ELF-1 (cell line): Measurements from ENCODE around the gene KLRF2.

Source experiments
- DNase-seq: peaks from one replicate; pipeline ENCODE4 v3.0.0-alpha.2; 2016; ENCODE audit warnings: low read depth, low spot score

KLRF2 gene

DNA sequence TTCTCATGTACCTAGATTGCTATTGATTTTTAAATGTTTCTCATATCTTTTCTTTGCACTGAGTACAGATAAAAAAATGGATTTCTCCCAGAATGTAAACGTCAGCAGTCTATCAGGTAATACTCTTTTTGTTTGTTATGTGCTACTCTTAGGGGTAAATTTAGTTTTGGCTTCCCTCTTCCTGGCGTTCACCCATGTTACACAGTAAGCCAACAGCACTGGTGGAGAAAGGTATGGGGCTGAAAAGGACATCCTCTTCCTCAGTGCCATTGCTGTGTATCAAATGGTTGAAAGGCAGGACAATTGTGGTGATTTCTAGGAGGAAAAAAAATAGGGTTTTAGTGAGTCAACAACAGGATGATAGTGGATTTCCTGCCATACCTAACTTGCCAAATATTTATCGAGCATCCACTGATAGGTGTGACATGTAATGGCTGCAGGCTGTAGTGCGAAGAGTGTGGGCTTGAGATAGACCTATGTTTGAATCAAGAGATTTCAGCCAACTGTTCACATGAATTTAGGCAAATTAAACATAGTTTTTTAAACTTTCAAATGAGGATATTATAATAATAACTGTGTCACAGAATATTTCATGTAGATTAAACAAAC, 7.5 kb downstream of the KLRF2 start:
- DNase-seq, result no peak

DNA sequence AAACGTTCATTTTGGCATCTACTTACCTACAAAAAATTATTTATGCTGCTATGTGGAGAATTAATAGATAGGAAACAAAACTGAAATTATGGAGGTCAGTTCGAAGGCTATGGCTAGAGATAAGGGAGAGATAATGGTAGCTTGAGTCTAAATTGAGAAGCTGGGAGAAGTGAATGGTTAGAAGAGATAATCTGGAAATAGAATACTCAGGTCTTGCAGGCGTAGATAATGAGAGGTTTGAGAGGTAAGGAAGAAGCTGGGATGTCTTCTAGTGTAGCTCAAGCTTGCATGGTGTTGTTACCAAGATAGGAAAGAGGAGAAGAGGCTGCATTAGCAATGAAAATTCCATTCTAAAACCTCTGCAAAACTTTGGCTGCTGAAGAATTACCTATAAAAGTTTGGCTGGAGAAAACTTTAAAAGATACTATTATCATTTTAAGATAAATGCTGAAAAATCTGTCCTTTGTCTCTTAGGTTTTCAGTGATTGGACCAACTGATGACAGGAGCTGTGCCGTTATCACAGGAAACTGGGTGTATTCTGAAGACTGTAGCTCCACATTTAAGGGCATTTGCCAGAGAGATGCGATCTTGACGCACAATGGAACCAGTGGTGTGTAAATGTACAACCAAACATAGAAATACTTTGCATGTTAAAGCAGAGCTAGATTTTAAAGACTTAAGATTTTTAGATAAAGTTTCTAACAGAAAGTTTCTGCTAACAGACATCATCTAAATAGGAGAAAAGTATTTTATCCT, 14.1 kb downstream of the KLRF2 start:
- no peak for DNase-seq

DNA sequence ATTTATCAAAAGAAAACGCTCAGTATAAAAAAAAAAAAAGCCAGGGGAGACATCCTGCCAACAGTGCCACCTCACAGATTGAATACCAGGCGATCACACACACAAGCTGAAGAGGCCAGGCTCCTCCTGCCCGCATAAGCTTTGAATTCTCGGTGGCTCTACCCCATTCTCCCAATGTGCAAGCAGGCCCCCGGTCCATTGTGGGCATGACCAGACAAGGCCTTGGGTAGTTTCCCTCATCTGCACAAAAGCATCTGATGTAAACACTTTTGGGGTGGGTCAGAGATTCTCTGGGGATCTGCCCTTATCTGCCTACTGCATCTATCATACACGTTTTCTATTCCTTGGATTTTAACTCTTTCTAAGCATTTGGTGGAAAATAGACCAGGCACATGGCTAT, 16.2 kb downstream of the KLRF2 start:
- DNase-seq, result no peak

DNA sequence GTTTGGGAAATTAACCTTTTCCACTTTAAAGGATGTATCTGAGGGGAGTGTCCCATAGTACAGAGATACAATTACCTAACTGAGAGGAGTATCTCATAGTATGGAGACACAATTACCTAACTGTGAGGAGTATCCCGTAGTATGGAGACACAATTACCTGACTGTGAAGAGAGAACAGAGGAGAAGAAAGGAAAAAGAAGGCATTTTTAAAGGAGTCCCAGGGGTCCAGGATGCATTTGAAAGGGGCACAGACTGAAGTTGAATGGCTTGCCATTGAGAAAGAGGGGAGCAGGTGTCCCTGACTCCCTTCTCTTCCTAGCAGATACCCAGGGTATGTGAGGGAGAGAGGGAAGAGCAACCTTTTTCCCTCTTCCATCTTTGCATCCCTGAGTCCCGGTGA, 17.9 kb downstream of the KLRF2 start:
- DNase-seq, result no peak

GRCh38 chr12:9900930-9901329, 19.6 kb downstream of the KLRF2 start:
- no peak for DNase-seq

DNA sequence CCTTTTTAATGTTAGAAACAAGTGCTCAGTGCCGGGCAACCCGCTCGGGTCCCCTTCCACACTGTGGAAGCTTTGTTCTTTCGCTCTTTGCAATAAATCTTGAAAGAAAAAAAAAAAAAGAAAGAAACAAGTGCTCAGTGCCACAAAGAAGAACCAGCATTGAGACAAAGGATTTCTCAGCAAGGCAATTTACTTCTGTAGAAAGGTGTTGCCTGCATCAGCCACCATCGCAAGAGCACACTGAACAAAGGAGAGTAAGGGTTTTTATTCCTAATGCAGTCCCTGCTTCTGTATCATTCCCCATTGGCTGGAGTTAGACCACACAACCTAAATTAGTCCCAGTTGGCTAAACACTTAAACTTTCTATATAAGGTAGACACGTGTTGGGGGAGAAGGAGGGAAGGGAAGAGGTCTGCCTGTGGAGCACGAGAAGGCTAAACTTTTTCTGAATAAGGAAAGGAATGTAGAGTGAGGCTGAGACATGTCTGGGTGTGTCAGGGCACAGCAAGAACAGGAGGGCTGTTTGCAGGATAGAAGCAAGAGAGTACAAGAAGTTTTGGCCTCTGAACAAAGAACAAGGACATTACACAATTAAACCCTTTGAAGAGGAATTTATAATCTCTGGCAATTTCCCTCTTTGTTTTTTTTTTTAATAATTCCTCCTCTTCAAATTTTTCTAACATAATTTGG, 21.4 kb downstream of the KLRF2 start:
- DNase-seq, result no peak

DNA sequence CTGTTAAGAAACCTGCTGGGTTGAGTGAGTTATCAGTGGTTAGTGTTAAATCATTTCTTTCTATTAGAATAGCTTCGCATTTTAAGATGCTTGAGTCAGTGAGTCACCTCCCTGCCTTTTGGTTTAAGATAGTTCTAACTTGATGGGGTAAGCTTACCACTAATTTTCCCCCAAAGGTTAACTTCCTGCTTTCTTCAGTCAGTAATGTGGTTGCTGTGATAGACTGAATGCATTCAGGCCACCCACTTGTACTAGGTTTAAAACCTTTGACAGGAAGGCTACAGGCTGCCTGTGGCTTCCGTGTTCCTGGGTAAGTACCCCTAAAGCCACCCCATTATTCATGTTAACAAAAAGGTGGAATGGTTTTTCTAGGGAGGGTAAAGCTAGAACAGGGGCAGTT, 25.6 kb downstream of the KLRF2 start:
- DNase-seq, result no peak

DNA sequence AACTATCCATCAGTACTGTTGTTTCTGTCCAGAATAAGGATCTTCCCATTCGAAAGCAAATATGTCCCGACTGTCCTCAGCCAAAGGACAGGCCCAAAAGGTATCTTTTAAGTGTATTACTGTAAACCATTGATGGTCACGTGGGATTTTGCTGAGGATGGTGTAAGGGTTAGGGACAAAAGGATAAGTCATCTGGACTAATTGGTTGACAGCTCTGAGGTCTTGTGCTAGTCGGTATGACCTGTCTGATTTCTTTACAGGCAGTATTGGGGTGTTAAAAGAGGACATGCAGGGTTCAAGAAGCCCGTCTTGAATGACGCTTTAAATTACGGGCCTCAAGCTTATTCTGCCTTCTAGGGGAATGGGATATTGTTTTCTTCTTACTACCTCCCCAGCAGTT, 26.5 kb downstream of the KLRF2 start:
- DNase-seq, result no peak

- no peak for DNase-seq
Measured at GRCh38 chr12:9908350-9908749, 27.1 kb downstream of the KLRF2 start.

DNA sequence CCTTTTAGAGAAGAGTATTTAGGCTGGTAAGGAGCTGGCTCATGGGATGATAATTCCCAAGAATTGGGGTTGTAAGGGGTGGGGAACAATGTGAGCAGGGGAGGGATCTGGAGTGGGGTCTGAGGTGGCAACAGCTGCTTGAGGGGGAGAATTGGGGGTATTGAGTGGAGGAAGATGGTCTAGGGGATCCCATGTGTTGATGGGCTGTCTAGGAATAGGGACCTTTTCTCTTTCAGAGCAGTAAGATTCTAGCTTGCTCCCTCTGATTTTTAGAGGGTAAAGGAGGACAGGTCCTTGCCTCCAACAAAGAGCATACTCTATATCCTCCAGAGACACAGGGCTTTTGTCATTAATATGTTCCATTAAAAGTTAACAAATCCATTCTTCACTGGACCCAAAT, 28.4 kb downstream of the KLRF2 start:
- DNase-seq, result no peak

- no peak for DNase-seq
Measured at GRCh38 chr12:9910716-9911421, 29.6 kb downstream of the KLRF2 start.

GRCh38 chr12:9911708-9912107, 30.4 kb downstream of the KLRF2 start:
- DNase-seq, result no peak

GRCh38 chr12:9919443-9919842, 38.2 kb downstream of the KLRF2 start:
- DNase-seq, result no peak

DNA sequence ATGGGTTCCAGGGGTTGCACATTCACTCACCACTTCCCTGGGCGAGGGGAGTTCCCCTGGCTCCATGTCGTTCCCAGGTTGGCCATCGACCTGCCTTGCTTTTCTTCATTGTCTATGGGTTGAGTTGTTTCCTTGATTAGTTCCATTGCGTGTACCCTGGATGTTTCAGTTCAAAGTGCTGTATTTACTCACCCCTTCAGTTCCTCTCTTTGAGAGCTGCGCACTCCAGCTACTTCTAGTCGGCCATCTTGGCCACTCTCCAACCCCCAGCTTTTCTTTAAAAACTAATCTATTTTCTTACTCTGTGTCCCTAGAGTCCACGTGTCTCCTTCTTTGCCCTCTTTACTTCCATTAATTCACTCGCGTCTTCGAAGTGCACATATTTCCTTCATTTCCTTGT, 39.2 kb downstream of the KLRF2 start:
- no peak for DNase-seq

GRCh38 chr12:9922429-9922828, 41.1 kb downstream of the KLRF2 start:
- DNase-seq, result no peak

GRCh38 chr12:9925705-9926393, 44.6 kb downstream of the KLRF2 start:
- DNase-seq, result peak; percentile 38

GRCh38 chr12:9926876-9927275, 45.6 kb downstream of the KLRF2 start:
- no peak for DNase-seq

DNA sequence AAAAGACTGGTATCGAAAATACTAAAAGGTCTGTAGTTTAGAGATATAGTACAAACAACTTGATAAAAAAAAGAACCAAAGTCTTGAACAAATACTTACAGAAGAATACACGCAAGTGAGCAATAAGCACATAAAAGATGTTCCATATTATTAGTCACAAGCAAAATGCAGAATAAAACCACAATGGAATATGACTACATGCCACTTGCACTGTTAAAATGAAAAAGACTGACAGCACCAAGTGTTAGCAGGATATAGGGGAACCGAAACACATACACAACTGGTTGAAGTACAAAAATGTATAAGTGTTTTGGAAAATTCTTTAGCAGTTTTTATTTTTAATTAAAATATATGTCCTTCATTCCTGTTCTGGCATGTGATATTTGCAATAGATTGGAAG, 47.3 kb downstream of the KLRF2 start:
- DNase-seq, result no peak

GRCh38 chr12:9931245-9931644, 50.0 kb downstream of the KLRF2 start:
- no peak for DNase-seq

DNA sequence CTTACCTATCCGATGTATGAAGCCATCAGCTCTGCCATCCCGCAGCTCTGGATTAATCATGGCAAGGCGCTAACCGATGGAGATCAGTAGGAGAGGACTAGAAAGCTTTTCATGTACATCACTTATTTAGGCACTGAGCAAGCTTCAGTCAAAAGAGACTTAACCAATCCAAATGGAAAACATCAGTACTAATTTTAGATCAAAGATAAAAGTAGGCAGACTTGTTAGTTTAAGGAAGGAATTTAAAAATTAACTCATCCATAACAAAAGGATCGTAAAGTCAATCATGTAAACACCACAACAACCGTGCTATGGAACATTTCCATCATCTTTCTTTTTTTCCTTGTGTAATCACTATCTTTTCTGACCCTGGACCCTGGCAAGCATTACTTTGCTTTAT, 51.0 kb downstream of the KLRF2 start, which contains the start of gene CLEC2A:
TSS of gene CLEC2A (minus strand) at position 101 of the 400 bp plus-strand sequence. CDS start at position 60, 41 bp downstream.
- DNase-seq, result no peak

GRCh38 chr12:9933958-9934357, 52.7 kb downstream of the KLRF2 start:
- no peak for DNase-seq

DNA sequence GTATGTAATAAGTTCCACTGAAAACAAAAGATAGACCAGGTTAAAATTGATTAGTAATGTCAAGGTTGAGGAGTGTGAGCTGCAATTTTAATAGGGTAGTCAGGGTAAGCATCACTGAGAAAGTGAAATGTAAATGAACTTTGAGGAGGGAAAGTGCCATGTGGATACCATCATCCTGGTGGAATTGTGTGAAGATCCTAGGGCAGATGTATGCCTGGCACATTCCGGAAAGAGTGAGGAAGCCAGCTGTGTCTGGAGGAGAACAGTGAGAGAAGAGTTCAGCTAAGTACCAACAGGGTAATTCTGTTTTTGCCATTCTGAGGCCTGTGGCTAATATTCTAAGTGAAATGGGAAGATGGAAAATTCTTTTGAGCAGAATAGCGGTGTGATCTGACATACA, 53.7 kb downstream of the KLRF2 start:
- DNase-seq, result no peak
